GM21529 (cell line): ENCODE measurements around the gene NEUROG1.

ENCODE experiments used
- ATAC-seq: cut with Tn5 transposase; IDR thresholded peaks from one replicate; pipeline ENCODE4 v1.9.1; 2021; ENCODE audit not compliant: unreplicated experiment

NEUROG1 gene, protein sequence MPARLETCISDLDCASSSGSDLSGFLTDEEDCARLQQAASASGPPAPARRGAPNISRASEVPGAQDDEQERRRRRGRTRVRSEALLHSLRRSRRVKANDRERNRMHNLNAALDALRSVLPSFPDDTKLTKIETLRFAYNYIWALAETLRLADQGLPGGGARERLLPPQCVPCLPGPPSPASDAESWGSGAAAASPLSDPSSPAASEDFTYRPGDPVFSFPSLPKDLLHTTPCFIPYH

DNA sequence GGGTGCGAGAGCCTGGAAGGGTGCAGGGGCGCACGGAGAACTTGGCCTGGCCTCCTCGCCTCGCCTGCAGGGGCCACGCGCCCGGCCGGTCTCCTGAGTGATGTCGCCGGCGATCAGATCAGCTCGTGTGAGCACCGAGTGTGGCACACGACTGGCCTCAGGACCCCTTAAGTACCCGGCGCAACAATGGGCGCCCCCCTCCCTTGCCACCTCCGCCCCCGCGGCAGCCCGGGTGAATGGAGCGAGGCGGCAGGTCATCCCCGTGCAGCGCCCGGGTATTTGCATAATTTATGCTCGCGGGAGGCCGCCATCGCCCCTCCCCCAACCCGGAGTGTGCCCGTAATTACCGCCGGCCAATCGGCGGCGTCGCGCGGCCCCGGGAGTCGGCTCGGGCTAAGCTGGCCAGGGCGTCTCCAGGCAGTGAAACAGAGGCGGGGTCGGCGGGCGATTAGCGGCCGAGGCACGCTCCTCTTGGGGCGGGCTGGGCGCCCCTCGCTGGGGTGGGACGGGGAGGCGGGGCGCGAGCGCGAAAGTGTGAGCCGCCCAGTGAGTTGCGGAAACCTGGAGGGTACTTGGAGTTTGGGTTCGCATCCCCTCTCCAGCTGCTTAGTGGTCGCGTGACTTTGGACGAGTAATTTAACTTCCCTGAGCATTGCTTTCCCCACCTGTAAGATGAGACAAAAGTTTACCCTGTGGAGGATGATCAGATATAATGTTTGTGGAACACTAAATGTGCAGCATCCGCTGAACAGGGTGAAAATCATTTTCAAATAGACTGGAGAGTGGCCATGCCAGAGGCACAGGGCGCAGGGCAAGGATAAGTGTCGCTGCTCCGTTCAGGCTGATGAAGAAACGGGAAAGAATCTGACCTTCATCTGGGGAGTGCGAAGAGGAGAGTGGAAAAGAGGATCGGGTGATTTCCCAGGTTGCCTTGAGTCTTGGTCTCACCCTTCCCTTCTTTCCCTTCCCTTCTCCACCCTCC, at the start of gene NEUROG1:
TSS of gene NEUROG1 (minus strand) at position 145 of the 982 bp plus-strand sequence. CDS start 274 bp downstream, outside the sequence.
- no peak for ATAC-seq

DNA sequence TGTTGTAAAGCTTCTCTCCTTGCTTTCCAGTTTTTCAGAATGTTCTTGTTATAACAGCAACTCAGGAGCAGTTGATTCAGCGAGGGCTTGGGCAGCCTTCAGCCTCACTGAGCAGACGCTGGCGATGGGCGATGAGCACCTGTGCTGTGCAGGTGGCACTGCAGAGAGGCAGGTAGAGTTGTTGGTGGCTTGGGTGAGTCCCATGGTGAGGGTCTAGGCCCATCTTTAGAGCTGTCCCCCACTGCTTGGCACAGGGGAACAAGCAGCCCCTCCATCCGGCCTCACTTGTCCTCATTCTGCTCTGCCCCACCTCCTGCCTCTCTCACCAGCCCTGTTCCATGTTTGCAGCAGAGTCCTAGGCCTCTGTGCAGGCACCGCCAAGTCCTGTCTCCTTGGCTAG, 49.2 kb upstream of the NEUROG1 start:
- no peak for ATAC-seq

DNA sequence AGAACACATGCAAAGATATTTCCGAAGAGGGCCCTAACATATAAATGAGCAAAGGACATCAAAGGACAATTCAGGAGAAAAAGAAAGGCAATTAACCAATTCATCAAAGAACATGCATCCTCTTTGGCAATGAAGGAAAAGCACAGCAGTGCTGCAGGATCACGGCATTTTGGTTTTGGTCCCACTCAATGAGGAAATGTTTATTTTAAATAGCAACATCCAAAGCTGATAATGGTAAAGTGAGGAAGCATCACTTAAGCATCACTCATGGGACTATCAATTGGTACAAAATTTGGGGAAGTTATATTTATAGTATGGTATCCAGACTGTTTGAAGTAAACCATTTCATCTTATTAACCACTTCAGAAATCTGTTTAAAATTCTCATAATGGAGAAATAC, 48.5 kb upstream of the NEUROG1 start:
- no peak for ATAC-seq

DNA sequence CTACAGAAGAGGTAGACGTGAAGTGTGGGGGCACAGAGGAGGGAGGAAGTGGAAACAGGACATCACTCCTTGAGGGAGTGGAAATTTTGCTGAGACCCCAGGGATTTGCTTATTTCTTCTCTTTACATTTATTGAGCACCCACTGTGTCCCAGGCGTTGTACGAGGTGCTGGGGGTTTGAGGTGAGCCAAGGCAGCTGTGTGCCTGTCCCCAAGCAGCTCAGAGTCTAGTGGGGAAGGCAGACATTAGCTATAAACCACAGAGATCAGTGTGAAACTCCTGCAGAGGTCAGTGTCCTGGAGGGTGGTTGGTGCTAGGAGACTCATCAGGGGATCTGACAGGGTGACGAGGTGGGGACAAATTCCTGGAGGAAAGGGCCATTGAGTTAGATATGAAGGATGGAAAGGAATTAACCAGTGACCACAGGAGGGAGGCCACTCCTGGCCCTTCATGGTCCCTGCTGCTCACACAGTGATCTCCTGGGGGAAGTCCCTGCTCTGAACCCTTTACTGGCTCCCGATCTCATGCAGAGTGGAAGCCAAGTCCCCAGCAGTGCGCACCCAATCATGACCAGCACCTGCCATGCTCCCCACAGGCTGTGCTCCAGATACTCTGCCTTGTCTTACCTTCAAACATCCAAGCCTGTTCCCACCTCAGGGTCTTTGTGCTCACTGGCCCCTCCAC, 46.5 kb upstream of the NEUROG1 start:
- ATAC-seq: no peak

DNA sequence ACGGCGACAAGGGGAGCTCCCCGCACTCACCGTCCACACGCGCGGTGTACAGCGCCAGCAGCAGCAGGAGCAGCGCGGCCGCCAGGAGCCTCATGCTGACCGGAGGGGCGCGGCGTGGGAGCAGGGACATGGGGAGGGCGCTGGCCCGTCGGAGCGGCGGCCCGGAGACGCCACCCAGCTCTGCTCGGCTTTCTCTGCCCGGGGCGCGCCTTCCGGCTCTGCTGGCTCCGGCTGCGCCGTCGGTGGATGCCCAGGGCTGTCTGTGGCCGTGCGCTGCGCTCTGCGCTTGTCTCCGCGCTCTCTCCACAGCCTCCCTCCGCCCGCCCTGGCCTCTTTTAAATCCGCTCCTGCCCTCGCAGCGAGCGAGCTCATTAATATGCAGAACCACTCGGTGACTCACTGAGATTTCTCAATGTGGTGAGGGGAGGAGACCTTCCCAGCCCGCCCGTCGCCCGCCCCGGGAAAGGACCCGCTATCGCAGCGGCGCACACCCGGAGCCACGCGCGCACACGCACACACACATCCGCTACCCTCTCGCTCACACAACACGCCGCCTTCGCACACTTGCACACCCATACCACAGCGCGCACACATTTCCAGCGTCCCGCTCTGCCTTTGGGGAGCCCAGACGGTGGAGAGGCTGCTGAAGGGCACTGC, 43.0 kb upstream of the NEUROG1 start, which contains the start of gene CXCL14:
TSS of gene CXCL14 (minus strand) at position 307 of the 657 bp plus-strand sequence. CDS start at position 94, 213 bp downstream.
- ATAC-seq: no peak

DNA sequence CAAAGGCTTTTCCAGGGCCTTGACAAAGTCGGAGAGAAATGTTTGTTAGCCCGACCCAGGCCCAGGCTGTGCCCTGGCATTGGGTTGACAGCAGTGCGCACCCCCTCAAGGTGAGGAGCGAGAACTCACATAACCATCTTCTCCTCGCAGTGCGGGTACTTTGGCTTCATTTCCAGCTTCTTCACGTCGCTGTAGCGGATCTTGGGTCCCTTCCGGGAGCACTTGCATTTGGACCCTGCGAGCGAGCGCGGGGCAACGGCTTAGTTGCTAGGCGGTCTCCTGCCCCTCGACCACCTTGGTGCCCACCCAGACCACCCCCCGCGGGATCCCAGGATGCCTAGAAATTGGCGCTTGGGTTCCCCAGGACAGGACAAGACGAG, 42.5 kb upstream of the NEUROG1 start:
- ATAC-seq: no peak

DNA sequence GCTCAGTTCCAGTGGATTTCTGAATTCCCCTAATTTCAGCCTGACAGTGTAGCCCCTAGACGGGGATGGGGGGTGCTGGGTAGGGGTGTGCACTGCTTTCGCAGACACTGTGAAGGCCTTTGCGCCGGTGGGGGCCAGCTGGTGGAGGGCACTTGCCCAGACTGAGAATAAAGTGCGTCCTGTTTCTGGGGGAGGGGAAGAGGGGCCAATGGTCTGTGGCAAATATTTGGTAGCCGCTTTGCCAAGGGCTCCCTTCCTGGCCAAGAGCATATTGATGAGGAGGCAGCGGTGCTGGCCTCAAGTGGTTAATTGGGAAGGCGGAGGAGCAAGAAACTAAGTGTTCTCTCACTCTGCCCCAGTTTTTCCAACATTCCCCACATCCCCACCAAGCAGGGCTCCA, 41.7 kb upstream of the NEUROG1 start:
- no peak for ATAC-seq

DNA sequence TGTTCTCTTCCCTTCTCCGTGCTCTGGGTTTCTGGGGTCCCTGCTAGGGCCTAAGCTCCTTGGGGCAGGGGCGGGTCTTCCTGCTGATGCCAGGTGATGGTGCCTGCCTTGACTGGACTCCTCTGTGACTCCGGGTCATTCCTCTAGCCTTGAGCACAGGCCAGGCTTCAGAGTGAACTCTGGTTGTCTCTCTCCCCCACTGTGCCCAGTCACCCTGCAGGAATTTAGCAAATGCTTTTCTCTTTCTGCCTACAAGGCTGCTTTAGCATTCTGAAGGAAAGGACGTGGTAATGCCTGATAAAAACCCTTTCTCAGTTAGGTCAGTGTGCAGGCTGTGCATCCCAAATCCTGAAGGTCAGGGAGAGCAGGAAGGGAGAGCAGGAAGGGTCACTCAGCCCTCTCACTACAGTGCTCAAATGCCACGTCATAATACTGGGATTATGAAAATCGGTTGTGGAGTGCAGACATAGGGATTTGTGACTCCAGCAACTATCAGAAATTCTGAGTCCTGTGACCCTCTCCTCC, 40.4 kb upstream of the NEUROG1 start:
- no peak for ATAC-seq

DNA sequence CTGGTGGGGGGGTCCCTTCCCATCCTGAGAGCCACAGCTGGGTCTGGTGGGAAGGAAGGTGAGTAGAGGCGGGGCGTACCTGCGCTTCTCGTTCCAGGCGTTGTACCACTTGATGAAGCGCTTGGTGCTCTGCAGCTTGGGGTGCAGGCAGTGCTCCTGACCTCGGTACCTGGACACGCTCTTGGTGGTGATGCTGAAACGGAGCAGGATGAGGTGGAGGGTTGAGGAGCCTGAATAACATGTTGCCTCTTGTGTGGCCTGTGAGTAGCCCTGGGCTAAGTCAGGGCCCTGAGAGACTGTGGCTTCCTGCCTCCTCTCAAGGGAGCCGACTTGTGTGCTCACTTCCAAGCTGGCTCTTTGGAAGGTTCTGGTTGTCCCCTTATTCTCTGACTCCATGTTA, 38.7 kb upstream of the NEUROG1 start:
- ATAC-seq: no peak

DNA sequence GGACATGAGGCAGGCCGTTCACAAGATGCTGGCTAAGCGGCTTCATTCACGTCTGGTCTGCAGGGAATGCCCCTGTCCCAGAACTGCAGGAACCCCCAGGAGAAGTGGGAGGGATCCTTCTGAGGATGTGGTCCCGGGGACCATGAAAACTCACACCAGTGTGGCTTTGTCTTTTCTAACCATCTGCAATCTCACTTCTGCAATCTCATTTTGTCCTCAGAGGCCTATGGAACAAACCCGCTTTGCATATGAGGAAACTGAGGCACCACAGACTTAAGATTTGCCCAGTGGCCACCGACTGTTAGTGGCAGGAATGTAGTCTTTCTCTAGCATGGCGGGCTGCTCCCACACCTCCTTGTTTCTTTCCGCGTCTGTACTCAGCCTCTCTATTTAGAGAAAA, 36.1 kb upstream of the NEUROG1 start:
- ATAC-seq: no peak

DNA sequence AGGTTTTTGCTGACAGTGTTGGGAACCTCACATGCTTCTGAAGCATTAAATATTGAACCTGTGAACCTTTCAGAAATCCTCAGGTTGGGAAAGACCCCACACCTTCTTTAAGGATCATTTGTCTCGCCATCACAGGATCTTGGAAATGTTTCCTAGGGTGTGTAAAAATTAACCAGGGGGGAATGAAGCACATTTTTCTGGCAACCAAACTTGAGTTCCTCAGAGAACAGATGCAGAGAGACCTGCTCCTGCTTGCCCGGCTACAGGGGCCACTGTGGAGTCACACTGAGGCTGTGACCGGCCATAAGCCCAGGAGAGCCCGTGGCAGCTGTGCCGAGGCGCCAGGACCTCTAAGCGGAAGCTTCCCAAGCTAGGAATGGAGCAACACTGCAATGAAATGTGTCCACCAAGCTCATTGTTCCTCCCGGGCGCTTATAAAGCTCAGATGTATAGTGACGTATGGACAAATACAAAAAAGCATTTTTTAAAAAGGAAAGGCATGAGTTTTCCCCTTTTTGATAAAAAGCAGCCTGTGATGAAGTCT, 35.4 kb upstream of the NEUROG1 start:
- no peak for ATAC-seq

DNA sequence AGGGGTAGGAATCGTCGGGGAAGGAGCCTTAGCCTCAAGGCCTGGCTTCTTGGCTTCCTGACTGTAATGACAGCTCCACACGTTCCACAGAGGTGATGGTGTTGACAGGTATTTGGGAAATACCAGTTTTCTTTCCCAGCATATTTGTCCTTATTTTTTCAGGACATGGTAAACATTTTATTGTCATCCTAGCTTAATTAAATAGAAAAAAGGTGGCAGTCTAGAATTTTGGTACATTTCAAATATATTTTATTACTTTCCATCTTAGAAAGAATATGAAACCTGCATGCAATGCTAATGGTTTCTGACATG, 34.6 kb upstream of the NEUROG1 start:
- no peak for ATAC-seq

DNA sequence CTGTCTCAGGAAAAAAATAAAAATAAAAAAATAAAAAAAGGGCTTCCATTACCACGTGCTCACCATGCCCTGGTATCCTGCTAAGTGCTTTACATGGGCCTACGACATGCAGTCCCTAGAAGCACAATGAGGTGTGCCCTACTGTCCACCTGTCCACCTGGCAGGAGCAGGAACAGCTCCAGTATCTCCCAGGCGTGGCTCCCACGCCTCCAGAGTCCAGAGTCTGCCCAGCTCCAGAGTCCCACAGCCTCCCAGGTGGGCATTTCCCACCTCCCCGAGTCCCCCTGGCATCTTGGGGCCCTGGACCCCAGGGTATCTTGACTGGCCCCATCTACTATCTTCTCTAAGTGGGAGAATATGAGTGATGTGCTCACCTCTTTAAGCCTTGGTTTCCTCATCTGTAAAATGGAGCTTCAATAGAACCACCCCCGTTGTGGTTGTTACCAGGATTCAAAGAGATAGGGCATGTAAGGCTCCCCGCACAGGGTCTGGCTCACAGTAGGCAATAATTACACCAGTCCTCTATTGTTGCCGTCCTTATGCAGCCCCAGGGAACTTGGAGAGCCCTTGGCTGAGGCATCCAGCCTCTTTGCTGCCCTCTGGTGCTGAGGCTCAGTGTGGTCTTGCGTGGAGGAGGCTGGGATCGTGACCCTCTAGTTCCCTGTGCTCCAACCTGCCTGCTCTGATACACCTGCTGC, 34.1 kb upstream of the NEUROG1 start:
- ATAC-seq: no peak

DNA sequence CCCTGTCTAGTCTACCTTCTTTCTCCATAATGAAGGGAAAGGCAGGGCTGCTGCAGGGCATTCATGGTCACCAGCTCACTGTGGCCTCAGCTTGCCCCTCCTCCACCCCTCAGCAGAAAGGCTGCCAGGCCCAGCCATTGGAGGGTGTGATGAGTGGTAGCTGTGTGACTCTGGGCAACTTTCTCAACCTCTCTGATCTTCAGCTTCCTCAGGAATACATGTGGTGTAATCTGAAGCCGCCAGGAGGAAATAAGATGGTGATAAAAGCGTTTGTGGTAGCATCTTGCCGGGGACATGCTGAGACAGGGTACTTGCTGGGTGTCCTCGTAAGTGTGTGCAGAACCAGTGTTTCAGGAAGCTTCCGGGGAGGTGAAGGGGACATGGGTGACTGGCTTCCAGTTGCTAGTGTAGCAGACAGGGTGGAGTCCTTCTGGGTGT, 33.2 kb upstream of the NEUROG1 start:
- no peak for ATAC-seq

DNA sequence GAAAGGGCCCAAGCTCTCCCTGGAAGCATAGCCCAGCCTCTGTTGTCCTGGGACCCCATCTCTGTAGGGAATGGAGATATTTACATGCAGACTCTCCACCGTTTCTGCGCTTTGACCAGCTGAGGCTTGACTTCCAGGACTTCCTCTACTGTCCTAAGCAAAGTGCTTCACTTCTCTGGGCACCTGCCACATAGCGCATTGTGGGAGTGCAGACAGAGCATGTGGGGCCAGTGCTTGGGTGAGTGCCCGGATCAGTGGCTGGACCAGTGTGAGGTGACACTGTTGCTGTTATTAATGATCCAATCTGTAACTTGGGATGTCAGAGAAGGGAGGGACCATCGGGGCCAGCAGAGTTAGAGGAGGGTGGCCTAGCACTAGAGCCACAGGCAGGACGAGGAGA, 32.5 kb upstream of the NEUROG1 start:
- no peak for ATAC-seq

DNA sequence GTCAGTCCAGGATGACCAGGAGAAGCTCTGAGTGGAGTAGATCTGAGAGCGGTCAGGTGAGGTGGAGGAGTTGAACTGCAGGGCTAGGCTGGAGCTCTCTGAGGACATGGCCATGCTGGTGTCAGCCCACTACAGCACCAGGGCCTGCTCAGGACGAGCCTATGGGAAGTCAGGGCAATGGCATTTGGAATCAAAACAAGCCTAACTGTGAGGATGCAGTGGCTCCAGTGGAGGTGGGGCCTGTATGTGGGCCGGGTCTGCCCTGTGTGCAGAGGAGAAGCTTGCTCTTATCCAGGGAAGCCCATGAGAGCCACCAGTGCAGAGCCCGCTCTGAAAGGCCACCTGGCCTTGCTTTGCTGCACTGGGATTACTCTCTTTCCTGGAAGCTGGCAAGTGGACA, 31.9 kb upstream of the NEUROG1 start:
- no peak for ATAC-seq

DNA sequence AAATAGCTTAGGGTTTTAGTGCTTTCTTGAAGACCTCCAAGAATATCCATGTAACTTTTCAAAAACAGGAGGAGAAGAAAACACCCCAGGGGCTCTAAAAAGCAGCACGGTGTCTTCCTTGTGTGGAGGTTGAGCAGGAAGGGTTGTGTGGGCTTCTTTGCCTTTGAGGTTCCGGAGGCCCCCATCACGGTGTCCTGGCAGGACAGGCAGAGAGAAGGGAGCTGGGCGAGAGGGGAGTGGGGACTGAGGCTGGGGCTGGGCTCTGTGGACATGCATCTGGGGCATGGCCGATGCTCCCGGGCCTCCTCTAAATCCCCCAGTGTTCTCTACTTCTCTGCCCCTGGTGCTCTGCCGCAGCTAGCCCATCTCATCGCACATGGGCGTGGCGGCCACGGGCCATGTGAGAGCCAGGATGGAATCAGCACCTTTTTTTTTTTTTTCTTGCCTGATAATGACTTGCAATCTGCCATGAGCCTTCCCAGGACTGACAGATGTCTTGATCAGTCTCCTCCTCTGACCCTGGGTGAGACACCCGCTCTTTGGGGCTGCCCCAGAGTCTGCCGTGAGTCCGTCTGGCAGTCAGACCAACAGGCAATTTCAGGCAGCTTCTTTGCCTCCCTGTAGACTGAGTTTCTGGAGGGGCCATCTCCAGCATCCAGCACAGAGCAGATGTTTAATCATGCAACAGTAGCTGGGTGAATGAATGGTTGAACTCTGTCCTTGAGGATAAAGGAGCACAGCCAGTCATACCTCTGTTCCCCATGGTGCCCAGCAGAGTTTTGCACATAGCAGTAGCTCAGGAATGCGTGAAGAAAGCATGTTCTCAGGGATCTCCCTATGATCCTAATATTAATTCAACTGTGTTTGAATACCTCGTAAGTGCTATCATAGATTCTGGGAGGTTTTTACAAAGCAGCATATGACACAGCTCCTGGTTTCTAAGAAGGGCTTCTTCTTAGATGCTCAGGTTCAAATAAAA, 30.9 kb upstream of the NEUROG1 start:
- ATAC-seq: no peak

DNA sequence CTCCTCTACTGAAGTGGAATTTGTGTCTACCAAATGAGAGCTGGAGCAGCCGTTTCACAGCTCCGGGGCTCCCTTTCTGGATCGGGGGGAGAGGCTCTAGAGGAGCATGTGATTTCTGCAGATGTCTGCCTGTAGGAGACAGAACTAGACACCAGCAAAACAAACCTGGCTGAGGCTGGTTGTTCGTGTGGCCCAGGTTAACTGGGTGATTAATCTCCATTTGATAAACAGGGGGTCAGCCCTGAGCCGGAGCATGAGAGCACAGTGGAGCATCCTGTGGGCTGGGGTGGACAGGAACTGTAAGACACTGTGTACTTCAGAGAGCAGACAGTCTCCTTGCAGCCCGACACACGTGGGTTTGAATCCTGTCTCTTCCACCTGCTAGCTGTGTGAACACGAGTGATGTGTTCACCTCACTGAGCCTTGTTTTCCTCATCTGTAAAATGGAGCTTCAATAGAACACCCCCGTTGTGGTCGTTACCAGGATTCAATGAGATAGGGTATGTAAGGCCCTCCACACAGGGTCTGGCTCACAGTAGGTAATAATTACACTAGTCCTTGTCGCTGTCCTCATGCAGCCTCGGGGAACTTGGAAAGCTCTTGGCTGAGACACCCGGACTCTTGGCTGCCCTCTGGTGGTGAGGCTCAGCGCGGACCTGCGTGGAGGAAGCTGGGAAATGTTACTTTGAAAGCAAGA, 30.1 kb upstream of the NEUROG1 start:
- peak; percentile 66 for ATAC-seq
